Stimulated activated CD4-positive, alpha-beta T cell treated with anti-CD3 and anti-CD28 coated beads, TNF-alpha, amount 100 ng/mL, for 4 hours (primary cell): ENCODE measurements around the gene MTTP.

Experiments used
- DNase-seq, 3 experiments: peaks; one replicate each; pipeline ENCODE4 v3.0.0-alpha.2; 2020; ENCODE audit warnings: low read depth in 3 of 3

Gene MTTP

DNA sequence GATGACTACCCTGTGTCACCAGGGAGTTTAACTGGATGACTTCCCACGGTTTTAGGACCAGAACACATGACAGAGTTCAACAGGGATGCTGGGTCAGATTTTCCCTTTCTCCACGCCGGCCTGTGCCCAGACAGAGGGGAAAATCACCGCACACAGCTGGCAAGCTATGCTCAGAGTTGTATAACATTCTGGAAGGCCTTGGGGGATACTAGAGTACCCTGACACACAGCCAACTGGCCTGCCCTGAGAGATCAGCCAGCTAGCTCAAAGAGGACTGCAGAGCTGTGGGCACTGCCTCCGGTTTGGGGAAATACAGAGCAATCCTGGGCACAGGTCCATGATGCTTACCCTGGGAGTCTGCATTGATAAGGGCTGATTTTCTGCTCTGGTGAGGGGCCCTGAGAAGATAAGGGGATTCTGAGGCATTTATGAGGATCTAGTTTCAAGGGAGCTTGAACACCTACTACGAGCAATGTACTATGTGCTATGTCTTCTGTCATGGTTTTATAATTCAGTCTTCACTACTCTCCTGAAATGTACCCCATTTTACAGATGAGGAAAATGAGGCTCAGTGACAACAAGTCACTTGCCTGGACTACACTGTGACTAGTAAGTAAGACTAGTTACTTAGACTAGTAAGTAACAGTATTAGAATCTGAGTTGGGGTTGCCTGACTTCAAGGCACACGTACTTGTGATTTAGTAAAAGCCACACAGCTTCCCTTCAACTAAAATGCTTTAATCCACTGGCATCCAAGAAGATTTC, 68.3 kb downstream of the MTTP start:
- DNase-seq = no peak

DNA sequence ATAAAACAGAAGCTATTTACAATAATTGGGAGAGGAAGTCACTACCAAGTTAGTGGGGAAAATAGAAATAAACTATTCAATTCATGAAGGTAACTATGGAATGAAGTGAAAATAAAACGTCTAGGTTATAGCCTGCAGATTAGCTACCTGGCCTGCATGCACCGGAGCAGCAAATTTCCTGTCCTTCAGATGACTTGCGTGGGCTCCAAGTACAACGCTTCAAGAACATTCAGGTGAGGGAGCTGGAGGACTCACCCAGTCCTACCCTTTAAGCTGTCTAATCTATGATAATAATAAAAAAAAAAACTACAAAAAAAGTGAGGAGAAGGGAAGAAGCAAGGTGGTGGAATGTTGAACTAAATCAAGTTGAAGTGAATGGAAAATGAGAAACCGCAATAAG, 69.8 kb downstream of the MTTP start:
- no peak for DNase-seq

DNA sequence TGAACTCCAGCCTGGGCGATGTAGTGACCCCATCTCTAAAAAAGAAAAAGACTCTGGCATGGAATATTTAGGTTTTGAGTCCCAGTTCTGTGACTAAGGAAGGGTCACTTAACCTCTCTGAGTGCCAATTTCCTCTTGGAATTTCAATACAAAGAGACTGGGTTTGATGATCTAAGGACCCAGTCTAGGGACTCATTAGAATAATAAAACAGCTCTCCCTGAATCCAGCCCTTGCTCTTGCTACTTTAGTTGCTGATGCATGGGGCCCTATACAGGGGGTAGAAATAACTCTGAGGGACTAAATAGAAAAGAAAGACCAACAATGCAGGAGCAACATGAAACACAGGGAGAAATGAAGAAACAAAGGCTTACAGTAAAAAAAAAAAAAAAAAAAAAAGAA, 70.4 kb downstream of the MTTP start:
- no peak for DNase-seq

DNA sequence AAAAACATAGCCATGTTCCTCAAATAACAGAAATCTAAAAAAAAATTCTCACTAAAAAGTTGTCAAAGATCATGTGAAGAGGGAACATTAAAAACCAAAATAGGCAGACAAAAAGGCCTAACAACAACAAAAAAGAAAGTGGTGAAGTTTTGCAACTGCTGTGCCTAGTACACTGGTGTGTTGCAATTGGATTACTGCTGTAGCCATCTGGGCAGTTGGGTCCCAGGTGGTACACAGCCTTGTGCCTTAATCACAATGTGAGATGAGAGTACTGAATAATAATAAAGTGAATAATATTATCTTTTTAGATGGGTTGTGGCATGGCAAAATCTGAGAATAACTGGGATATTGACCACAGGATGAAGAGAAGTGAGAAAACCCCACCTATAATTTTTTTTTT, 71.0 kb downstream of the MTTP start:
- no peak for DNase-seq

DNA sequence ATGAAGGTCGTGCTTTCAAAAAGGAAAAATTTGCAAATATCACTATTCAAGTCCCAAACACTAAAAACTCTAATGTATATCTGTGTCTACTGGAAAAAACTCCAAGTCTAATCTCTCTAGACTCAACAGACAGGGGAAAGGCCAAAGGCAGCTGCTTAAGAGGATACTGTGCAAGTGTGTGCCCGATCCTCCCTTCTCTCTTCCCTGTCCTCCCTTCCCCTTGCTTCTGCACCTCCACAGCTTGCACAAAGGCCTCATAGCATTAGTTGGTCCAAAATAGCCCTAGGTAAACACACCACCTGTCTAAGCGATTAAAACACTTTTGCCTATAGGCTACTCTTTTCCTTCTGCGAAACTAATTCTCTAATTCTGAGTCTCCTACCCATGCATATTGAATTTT, 72.4 kb downstream of the MTTP start:
- DNase-seq = no peak

DNA sequence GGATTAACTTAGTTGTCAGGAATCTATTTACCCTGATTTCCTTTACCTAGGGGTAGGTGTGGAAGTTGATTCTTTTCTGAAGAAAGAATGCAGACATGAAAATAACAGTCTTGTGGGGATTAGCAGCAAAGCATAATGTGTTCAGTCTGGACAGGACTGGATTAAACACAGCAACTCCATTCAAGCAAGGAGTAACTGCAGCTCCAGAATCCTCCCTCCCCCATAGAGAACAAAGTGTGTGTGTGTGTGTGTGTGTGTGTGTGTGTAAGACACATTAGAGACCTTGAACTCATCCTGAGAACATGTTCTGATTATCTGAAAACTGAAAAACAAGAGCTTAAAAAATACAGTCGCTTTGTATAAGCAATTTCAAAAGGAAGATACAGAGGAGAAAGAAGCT, 73.7 kb downstream of the MTTP start:
- DNase-seq = no peak

DNA sequence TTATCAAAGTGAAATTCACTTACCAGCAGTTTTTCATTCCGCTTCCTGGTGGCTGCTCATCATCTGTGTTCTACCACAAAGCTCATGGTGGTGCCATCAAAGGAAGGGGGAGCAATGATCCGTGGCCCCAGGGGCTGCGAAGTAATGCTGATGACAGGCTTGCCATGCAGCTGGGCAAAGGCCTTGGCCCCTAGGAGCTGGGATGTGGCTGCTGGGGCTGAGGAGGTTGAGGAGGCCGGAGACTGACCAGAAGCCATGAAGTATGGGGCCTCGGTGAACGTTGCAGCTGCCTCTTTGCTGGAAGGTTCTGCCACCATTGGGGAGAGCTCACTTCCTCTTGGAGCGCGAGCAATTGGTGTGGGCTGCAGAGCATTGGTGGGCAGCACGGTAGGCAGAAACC, 74.6 kb downstream of the MTTP start:
- no peak for DNase-seq

DNA sequence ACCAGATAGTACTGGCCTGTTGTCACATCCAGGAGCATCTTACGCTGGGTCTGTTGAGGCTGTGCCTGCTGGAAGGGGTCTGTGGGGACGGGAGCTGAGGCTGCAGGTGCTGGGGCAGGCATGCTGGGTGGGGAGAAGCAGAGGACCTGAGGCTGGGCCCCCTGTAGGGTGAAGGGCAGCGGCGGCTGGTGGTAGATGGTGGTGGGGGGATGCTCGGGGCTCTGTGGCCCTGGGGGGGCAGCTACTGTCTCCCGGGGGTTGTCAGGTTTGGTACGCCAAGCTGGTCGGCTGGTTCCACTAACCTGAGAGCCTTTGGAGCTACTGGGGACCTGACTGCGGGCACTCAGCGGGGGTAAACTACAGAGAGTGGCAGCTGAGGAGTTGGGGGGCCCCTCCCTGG, 75.2 kb downstream of the MTTP start:
- no peak for DNase-seq

DNA sequence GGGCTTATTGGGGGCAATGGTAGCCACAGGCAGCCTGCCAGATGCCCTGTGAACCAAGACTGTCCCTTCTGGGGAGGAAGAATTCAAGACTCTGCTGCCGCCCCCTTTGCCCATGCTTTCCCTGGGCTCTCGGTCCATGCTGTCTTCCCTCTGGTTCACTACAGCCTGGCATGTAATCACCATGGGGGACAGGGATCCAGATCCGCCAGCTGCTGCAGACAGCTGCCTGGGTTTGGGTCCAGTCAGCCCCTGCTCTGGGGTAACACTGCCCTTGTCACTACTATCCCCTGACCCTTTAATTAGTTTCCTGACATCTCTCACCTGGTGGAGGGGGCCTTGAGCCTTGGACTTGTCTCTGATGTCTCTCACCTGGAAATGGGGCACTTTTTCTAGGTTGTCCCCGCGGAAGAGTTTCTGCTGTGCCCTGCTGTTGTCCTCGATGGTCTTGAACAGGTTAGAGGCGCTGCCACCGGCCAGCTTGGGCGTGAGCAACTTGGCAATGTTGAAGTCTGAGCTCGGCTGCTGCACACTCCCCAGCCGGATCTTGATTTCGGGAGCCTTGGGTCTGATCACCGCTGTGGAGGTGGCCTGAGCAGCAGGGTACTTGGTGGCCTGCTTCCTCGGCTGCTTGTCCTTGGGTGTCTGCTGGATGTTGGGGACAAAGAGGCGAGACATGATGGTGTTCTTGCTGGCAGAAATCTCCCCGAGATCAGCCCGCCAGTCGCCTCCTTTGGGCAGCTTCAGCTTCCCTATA, 76.6 kb downstream of the MTTP start:
- DNase-seq = no peak

DNA sequence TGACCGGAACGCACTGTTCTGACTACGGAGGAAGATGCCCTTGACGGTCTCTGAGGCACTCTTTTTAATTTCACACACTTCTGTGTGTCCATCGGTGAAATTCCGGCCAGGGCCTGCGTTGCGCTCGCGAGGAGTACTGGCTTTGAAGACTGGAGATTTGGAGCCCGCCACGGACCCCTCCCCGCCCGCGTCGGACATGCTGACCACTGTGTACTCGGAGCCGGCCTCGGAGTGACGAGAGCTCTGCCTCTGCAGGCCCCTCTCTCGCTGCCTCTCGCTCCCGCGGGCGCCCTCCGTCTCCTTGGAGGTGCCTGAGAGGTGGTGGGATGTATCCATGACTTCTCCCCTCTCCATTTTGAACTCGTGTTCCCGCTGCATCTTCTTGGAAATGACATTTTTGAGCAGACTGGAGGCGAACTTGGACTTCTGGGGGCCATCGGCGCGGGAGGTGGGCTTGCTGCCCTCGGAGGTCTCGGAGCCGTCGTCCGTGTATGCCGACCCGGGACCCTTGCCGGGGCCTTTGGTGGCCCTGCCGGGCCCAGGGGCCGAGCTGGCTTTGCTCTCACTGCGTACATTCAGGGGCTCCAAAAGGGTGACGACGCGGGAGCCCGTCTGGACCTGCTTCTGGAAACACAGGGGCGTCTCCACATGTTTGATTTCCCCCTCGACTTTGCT, 77.3 kb downstream of the MTTP start:
- DNase-seq = no peak

DNA sequence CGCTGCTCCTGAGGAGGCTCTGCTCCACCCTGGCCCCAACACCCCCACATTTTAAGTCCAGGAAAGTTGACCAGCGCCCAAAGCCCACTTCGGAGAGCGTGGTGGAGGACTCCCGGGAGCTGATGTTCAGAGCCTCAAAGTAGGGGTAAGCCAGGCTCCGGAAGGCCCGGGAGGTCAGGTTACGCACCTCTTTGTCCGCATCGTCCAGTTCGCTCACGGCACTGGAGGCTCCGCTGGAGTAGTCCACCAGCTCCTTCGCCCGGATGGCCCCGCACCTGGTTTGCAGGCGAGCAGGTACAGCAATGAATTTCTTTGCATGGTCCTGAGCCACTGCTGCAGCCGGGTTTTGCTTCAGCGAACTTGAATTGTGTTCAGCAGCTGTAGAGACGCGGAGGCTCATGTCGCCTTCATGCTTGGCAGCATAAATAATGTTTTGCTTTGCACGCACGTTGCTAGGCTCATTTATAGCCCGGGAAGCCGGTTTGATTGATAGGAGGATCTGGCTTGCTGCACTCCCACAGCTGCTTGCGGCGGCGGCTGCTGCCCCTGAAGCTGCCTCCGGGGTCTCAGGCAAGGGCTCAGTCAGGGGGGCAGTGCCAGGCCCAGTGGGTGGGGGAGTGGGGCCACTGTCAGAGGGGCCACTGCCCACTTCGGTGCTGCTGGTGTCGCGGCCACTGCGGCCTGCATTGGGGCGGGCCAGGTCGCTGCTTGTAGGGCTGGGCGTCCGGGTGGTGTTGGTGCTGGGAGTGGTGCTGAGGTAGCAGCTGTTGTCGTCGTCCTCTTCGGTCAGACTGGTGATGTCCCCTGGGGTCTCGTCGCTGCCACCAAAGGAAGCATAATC, 78.2 kb downstream of the MTTP start:
- no peak for DNase-seq

DNA sequence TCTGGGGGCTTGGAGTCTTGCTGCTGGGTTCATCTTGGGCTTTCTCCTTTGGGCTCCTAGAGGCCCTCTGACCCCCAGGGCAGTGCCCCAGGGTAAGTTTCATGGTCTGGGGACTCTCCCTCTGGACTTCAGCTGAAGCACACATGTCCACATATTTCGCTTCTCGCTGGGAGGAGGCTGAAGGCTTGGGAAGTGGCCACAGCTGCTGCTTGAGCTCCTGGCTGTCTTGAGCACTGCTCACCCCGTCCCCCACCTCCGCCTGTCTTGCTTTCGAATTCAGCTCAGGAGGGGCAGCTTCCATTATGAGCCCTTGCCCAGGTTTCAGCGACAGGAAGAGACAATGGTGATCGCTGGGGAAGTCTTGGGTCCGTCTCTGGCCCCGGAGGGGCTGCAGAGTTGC, 79.3 kb downstream of the MTTP start:
- DNase-seq = no peak

DNA sequence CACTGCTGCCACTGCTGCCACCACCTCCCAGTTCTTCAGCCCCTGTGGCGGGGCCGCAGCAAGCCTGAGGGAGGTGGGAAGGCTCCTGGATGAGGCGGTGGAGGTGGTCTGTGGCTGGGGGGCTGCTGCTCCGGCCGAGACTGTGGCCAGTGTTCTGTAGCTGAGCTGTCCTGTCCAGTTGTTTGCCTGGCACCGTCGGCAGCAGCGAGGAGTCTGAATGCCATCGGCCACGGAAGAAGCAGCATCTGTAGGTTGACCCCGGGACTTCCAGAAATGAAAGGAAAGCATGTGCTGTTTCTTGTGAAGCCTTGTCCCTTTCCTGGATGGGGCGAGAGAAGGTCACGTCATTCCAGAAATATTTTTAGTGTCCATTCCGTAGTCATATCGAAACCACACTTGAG, 79.7 kb downstream of the MTTP start:
- no peak for DNase-seq

DNA sequence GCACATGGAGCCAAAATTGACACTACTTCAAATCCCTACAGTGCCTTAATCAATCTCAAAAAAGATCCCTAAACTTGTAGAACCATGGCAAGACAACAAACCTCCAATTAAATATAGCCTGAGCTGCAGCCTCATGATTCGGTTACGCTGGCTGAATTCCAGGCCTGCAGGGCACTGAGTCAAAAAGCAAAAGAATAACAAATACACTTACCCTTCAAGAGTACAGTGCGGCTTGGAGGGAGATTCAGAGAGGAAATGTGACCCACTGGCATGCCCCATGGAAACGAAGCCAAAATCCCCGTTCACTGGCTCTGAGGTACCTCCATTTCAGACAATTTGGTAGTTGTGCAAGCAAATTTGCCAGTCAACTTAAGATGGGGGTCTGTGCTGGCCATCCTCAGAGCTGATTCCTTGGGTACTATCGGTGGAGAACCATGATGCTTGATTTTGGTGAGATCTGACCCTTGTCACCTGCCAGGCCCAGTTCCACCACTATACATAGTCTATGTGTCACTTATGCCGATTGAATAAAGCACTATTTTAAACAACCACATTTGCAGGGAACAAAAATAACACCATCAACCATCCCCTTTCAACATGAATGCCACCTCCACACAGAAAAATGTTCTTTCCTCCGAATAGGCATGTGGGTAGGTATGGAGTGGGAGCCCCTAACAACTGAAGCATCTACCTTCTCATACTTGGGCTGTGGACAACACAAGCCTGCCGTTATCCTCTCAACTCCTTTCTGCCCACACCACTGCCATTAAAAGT, 80.9 kb downstream of the MTTP start:
- DNase-seq = no peak

DNA sequence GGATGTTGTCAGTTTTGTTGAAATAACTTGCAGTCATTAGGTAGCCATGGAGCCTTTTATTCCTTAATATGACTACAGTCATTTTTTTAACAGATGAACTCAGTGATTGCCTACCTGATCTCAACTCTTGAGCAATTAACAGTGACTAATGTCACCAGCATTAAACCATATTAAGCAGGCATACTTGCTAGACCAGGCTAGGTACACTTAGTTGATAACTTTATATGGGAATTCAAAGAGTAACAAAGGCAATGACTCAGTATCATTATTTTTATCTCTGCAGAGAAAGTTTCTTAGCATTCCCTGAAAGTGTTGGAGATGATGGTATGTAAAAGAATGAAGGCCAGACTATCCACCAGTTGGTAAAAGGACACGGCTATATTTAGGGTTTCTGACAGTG, 83.2 kb downstream of the MTTP start, which contains the start of gene C4orf54:
Gene C4orf54 (minus strand): TSS at position 31 of the 400 bp plus-strand sequence. CDS start 3,180 bp downstream, outside the sequence.
- no peak for DNase-seq

DNA sequence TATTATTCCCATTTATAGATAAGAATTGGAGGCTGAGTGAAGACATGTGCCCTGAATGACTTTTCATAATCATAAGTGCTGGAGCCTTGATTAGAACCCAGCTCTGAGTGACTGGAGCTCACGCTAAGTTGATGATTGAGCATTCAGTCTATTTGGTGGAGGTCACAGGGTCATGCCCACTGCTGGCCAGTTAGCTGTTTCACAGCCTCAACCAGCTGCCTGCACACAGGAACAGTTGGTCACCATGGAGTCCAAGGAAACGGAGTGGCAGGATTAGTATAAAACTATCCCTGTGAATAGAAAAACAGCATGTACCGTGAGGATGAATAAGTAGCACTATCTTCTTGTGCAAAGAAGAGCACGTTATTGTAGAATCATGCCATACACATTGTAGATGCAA, 84.0 kb downstream of the MTTP start:
- DNase-seq = no peak

DNA sequence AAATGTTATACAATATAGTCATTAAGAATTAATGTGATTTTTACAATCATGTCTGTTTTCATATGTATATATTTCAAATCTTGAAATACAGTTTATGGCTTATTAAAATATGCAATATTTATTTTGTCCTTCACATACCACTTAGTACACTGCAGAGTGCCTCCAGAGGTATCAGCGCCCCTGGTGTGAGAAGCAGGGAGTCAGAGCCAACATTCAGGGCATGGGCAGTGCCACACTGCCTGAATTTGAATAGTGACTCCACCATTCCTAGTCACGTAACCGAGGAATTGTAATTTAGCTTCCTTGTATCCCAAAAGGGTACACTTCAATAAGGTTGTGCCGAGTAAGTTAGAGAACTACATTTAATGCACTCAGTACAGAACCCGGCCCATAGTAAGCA, 87.3 kb downstream of the MTTP start:
- DNase-seq = no peak

DNA sequence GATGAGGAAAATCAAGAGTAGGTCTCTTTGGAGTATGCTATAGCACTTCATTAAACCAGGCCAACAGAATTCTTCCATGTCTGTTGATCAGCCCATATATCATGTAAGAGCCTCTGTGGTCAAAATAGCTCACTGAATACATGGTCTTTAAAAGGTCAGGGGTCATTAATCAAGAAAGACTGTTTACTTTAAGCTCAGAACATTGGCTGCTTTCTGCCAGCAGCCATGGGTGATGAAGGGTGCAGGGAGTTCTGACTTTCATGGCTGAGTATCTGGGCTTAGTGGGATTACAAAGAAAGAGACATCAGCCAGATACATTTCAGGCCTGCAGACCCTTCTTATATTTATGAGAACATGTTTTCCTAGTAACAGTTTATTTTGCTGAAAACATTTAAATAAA, 90.1 kb downstream of the MTTP start:
- DNase-seq = no peak

DNA sequence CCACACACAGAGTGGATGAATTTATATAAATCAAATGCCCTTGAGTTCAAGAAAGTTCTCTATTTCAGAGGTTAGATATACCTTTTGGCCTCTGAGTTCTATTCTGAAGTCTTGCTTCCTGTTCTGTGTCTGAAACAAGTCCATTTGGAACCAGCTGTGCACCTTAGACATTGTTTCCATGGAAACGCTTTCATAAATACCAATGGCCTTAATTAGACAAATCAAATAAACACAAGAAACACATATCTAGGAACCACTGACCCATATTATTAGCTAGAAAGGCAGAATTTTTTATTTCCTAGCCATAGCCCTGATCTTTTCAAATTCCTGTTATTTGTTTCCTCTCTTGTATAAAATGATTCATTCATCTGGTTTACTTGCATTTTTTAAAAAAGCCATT, 91.4 kb downstream of the MTTP start:
- DNase-seq = no peak

DNA sequence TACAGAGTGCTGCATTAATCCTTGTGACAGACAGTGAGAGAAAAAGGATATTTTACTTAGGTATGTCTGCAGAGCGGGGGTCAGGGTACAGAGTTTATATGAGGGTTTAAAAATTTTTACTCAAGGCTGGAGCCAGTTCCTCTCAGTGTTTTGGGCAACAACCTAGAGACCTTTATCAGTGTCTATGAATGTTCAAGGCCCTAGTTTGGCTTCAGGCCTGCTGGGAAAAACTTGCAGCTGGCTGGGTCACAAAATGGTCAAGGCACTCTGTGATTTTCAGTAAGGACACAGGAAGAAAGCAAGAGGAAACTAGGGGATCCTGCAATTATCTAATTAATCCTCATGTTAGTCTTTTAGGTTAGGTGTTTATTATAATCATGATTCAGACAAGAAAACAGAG, 93.8 kb downstream of the MTTP start:
- no peak for DNase-seq

DNA sequence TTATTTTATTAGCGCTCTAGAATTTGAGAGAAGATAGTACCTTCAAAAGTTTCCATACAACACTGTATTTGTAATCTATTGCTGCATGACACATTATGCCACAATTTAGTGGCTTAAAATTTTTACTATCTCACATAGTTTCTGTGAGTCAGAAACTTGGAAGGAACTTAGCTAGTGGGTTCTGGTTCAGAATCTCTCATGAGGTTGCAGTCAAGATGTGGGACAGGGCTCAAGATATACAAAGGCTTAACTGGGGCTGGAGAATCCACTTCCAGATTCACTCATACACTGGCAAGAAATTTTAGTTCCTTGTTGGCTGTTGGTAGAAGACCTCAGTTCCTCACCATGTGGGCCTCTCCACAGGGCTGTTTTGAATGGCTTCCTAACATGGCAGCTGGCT, 94.5 kb downstream of the MTTP start:
- DNase-seq = no peak
